Germinal center (tissue), 1 donor: ENCODE data around the gene CCDC88C.

Experiments used
- DNase-seq: peaks from one replicate; pipeline ENCODE4 v3.0.0; 2012; ENCODE audit warnings: mixed read lengths, low spot score

Gene CCDC88C

GRCh38 chr14:91348845-91349465 is 68.7 kb downstream of the CCDC88C start:
- DNase-seq, result no peak

GRCh38 chr14:91346838-91347173 is 70.8 kb downstream of the CCDC88C start:
- DNase-seq, result no peak

GRCh38 chr14:91344096-91344495 is 73.5 kb downstream of the CCDC88C start:
- no peak for DNase-seq

- DNase-seq, result no peak
Observed at GRCh38 chr14:91343051-91343450, 74.6 kb downstream of the CCDC88C start.

GRCh38 chr14:91342206-91342760 is 75.3 kb downstream of the CCDC88C start:
- DNase-seq, result no peak

GRCh38 chr14:91341751-91342154 is 75.9 kb downstream of the CCDC88C start:
- DNase-seq, result no peak

- no peak for DNase-seq
Observed at GRCh38 chr14:91341334-91341733, 76.3 kb downstream of the CCDC88C start.

GRCh38 chr14:91339671-91340369 is 77.8 kb downstream of the CCDC88C start:
- no peak for DNase-seq

- no peak for DNase-seq
Observed at GRCh38 chr14:91339076-91339475, 78.5 kb downstream of the CCDC88C start.

- no peak for DNase-seq
Observed at GRCh38 chr14:91338379-91338778, 79.2 kb downstream of the CCDC88C start.

GRCh38 chr14:91337699-91338335 is 79.8 kb downstream of the CCDC88C start:
- DNase-seq, result no peak

GRCh38 chr14:91336093-91336450 is 81.5 kb downstream of the CCDC88C start:
- no peak for DNase-seq

GRCh38 chr14:91335191-91336092 is 82.2 kb downstream of the CCDC88C start:
- DNase-seq, result no peak

- no peak for DNase-seq
Observed at GRCh38 chr14:91333650-91334039, 84.0 kb downstream of the CCDC88C start.

GRCh38 chr14:91332986-91333649 is 84.5 kb downstream of the CCDC88C start:
- DNase-seq, result no peak

- DNase-seq, result no peak
Observed at GRCh38 chr14:91332171-91332985, 85.2 kb downstream of the CCDC88C start.

- DNase-seq, result no peak
Observed at GRCh38 chr14:91331721-91332120, 85.9 kb downstream of the CCDC88C start.

GRCh38 chr14:91330856-91331255 is 86.8 kb downstream of the CCDC88C start:
- no peak for DNase-seq

- DNase-seq, result no peak
Observed at GRCh38 chr14:91330096-91330696, 87.4 kb downstream of the CCDC88C start.

- no peak for DNase-seq
Observed at GRCh38 chr14:91329486-91330014, 88.1 kb downstream of the CCDC88C start.
